K562 (cell line): ENCODE results near the gene PHTF2. TPM values are rescaled to one million over a fixed set of nuclear protein-coding genes. Genes with fewer than 3 reads are reported as not detected.
A peak's percentile ranks its signal among the peaks of the same experiment; 100 is the strongest.
"Not testable (repeated sequence)": the region's sequence is repeated elsewhere in the genome, so short reads cannot be mapped to it uniquely, and the experiment has no call there.

Experiments used
- CBX3 ChIP-seq, 2 experiments: IDR thresholded peaks; 1 replicate in 1 of 2; 2 replicates in 1 of 2; pipeline ENCODE4 v1.6.1; 2012; ENCODE audit warnings: inconsistent platforms in 2 of 2, low read length in 2 of 2, borderline replicate concordance in 1 of 2, control low read depth in 1 of 2
- DPF2 ChIP-seq: fragments of 450-650 bp; IDR thresholded peaks from 2 replicates; pipeline ENCODE4 v1.6.1; 2016
- FOXK2 ChIP-seq, 2 experiments: fragments of 450-650 bp; IDR thresholded peaks in 1 of 2; conservative IDR thresholded peaks in 1 of 2; 2 replicates each; pipeline ENCODE4 v1.6.1; 2016; ENCODE audit warnings: low read depth in 2 of 2, mild to moderate bottlenecking in 1 of 2
- FOXM1 ChIP-seq, 2 experiments: fragments of 450-650 bp in 1 of 2; sonication (generic) in 1 of 2; formaldehyde crosslinking in 1 of 2; IDR thresholded peaks; 2 replicates each; pipeline versions ENCODE4 v1.6.1 to v1.9.0; 2017 to 2022; ENCODE audit warnings: low read depth in 2 of 2, mild to moderate bottlenecking in 2 of 2, missing genetic modification reagents in 1 of 2, moderate library complexity in 1 of 2
- KHSRP ChIP-seq: fragments of 450-650 bp; IDR thresholded peaks from 2 replicates; pipeline ENCODE4 v1.6.1; 2017
- MTA2 ChIP-seq: fragments of 450-650 bp; IDR thresholded peaks from 2 replicates; pipeline ENCODE4 v1.6.1; 2016; ENCODE audit warnings: low read depth
- MYC ChIP-seq, 2 experiments: fragments of 250-450 bp in 1 of 2; sonication (Bioruptor Pico) in 1 of 2; IDR thresholded peaks; 2 replicates each; pipeline versions ENCODE4 v1.5.1 to v1.6.1; 2012 to 2021; ENCODE audit warnings: low read depth in 2 of 2, borderline replicate concordance in 1 of 2, improper control_type of control experiment in 1 of 2, low read length in 1 of 2, mild to moderate bottlenecking in 1 of 2, moderate library complexity in 1 of 2
- NCOA1 ChIP-seq: fragments of 450-650 bp; IDR thresholded peaks from 2 replicates; pipeline ENCODE4 v1.6.1; 2016; ENCODE audit warnings: low read depth
- NFIC ChIP-seq: fragments of 450-650 bp; IDR thresholded peaks from 2 replicates; pipeline ENCODE4 v1.6.1; 2017; ENCODE audit warnings: mild to moderate bottlenecking, inconsistent platforms
- PBX2 ChIP-seq, 2 experiments: IDR thresholded peaks in 1 of 2; conservative IDR thresholded peaks in 1 of 2; 2 replicates each; pipeline ENCODE4 v1.6.1; 2016; ENCODE audit warnings: low read depth in 2 of 2, mild to moderate bottlenecking in 1 of 2, missing compliant biosample characterization in 1 of 2, missing genetic modification characterization in 1 of 2, moderate library complexity in 1 of 2
- PHB2 ChIP-seq: fragments of 450-650 bp; IDR thresholded peaks from 2 replicates; pipeline ENCODE4 v1.6.1; 2017; ENCODE audit warnings: low read depth
- RUNX1 ChIP-seq: sonication (generic); IDR thresholded peaks from 2 replicates; pipeline ENCODE4 v1.6.1; 2016; ENCODE audit warnings: antibody characterized with exemption, low read depth
- SMAD1 ChIP-seq: fragments of 150-350 bp; IDR thresholded peaks from 2 replicates; pipeline ENCODE4 v1.6.1; 2014; ENCODE audit warnings: low read length, low read depth; ENCODE audit not compliant: partially characterized antibody
- SMAD4 ChIP-seq: fragments of 250-450 bp; sonication (Bioruptor Pico); conservative IDR thresholded peaks from 2 replicates; pipeline ENCODE4 v1.8.0; 2021; ENCODE audit warnings: inconsistent platforms, mild to moderate bottlenecking, moderate library complexity
- TAL1 ChIP-seq: fragments of 450-650 bp; IDR thresholded peaks from 2 replicates; pipeline ENCODE4 v1.6.1; 2016; ENCODE audit warnings: mild to moderate bottlenecking
- ZNF197 ChIP-seq: fragments of 200-800 bp; sonication (Bioruptor generic); IDR thresholded peaks from 2 replicates; pipeline ENCODE4 v1.6.1; 2016; ENCODE audit warnings: low read depth, missing genetic modification characterization, missing compliant biosample characterization
- polyA plus RNA-seq, 8 experiments: library from polyadenylated mRNA; depleted of rRNA in 4 of 8; stranded (reverse) in 5 of 8; unstranded in 3 of 8; fragments of >200 nt; fragmentation: Nextera tagmentation in 2 of 8; fragmentation: Illumina TruSeq in 1 of 8; extraction: Ambion mirVana in 2 of 8; extraction: Trizol in 1 of 8; gene quantifications; 2 replicates each; pipeline versions ENCODE4 v1.2.1 to v1.2.3, GENCODE V29; 2011 to 2014; ENCODE audit warnings: inconsistent platforms in 1 of 8, missing spikeins in 1 of 8
- total RNA-seq, 7 experiments: library from RNA; depleted of rRNA in 6 of 7; stranded (reverse); fragments of >200 nt in 6 of 7; fragmentation: Illumina TruSeq in 2 of 7; extraction: Trizol in 2 of 7; gene quantifications; 2 replicates each; pipeline versions ENCODE4 v1.2.1 to v1.2.3, GENCODE V29; 2011 to 2021; ENCODE audit warnings: low replicate concordance in 1 of 7
- TF ChIP-seq, protein P1 (sequence below): sonication (generic); formaldehyde crosslinking; IDR thresholded peaks from 2 replicates; pipeline ENCODE4 v1.9.0; 2022; ENCODE audit warnings: mild to moderate bottlenecking, missing genetic modification reagents
- TF ChIP-seq, protein P2 (sequence below), 2 experiments: fragments of 450-650 bp; conservative IDR thresholded peaks; 2 replicates each; pipeline ENCODE4 v1.6.1; 2017; ENCODE audit warnings: mild to moderate bottlenecking in 2 of 2, moderate library complexity in 2 of 2

PHTF2 gene
- total and polyA plus RNA-seq, 9 of the 15 experiments (the other 6 are each of a cell fraction or from before 2014, with no cell fraction given): 17.9 to 43.6 (median 25.4) TPM

DNA sequence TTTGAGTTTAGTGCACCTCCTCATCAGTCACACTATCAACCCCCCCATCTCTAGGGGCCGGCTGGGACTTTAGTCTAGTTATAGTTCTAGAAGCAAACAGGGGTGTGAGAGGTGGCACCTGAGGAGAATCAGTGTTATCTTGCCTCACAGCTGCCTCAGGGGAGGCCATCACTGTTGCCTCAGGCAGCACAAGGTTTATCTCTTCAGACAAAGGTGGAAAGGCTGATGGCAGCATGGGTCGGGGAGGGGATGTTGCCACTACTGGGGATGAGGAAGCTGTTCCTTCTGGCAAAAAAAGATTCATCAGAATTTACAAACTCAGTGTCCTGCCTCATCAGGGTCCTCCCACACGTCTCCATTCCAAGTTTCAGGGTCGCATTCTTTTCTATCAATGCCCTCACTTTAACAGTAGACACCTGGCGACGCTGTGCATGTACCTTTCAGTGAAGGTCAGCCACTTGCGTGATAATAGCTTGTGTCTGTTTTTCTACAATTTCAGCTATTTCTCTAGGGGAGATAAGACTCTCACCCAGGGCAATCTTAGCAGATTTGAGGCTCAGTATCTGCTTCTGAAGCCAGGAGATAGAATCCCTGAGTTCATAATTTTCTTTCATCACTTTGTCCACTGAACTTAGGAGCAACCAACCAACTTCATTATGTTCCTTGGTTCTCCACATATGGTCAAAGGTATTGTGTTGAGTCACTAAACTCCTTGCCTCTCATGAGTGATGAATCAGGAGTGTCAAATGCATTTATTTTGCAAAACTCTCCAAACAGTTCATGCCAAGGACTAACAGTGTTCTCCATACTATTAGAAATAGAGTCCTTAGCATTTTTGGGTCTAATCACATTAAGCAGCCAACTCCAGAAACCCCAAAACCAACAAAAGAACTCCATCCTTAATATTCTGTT lies 75.1 kb downstream of the PHTF2 start (continued):
- TF ChIP-seq CBX3 (IDR thresholded peaks at IDR 0.05; ENCODE audit: borderline replicate concordance in 1 of 2, low read length in 2 of 2) (peak in 1 of 2 experiments; percentile 20; a peak in 1 of 3 replicates), NCOA1 (peak; percentile 83; the same call in 1 of the 2 replicates), FOXM1 (IDR thresholded peaks at IDR 0.05; ENCODE audit: low read depth) (peak; percentile 91), MTA2 (peak; percentile 97), NFIC (peak; percentile 94), SMAD4 (CRISPR knock-in tag) (peak; percentile 96), ZNF197 (CRISPR knock-in tag) (0 out of 2 replicates have a peak, but pooled peaks have one; percentile 40), KHSRP (peak; percentile 29; the same call in 1 of the 2 replicates), MYC (IDR thresholded peaks at IDR 0.05; ENCODE audit: low read depth, low read length) (peak; percentile 43; the same call in 1 of the 2 replicates), FOXK2 (conservative IDR thresholded peaks at IDR 0.05 in 1 of 2, IDR thresholded peaks at IDR 0.05 in 1 of 2; ENCODE audit: low read depth in 2 of 2) (0 out of 4 replicates have a peak, but pooled peaks of 1 of the 2 experiments have one; percentile 43), SMAD1 (peak; percentile 37), PBX2 (tag; conservative IDR thresholded peaks at IDR 0.05; ENCODE audit: low read depth) (peak; percentile 15; the same call in 1 of the 2 replicates), DPF2 (peak; percentile 93), TAL1 (peak; percentile 99), PHB2 (peak; percentile 92), RUNX1 (peak; percentile 73; the same call in 1 of the 2 replicates)
- not testable (repeated sequence) for TF ChIP-seq FOXM1 (CRISPR knock-in tag; IDR thresholded peaks at IDR 0.05; ENCODE audit: low read depth); MYC (CRISPR knock-in tag; IDR thresholded peaks at IDR 0.05; ENCODE audit: borderline replicate concordance, low read depth); PBX2 (CRISPR knock-in tag; IDR thresholded peaks at IDR 0.05; ENCODE audit: low read depth)
- TF ChIP-seq, protein P1, sequence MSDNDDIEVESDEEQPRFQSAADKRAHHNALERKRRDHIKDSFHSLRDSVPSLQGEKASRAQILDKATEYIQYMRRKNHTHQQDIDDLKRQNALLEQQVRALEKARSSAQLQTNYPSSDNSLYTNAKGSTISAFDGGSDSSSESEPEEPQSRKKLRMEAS (CRISPR knock-in tag): peak; percentile 62
- TF ChIP-seq, protein P2, sequence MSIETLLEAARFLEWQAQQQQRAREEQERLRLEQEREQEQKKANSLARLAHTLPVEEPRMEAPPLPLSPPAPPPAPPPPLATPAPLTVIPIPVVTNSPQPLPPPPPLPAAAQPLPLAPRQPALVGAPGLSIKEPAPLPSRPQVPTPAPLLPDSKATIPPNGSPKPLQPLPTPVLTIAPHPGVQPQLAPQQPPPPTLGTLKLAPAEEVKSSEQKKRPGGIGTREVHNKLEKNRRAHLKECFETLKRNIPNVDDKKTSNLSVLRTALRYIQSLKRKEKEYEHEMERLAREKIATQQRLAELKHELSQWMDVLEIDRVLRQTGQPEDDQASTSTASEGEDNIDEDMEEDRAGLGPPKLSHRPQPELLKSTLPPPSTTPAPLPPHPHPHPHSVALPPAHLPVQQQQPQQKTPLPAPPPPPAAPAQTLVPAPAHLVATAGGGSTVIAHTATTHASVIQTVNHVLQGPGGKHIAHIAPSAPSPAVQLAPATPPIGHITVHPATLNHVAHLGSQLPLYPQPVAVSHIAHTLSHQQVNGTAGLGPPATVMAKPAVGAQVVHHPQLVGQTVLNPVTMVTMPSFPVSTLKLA (conservative IDR thresholded peaks at IDR 0.05): peak in 1 of 2 experiments; percentile 64; a peak in 2 of 4 replicates
